GM18520 (cell line): ENCODE results near the gene RELN.

ENCODE experiments used
- ATAC-seq: cut with Tn5 transposase; IDR thresholded peaks from one replicate; pipeline ENCODE4 v1.9.1; 2021; ENCODE audit not compliant: unreplicated experiment

Gene RELN

GRCh38 chr7:103731169-103731568, 258.3 kb downstream of the RELN start:
- no peak for ATAC-seq

GRCh38 chr7:103729026-103729425, 260.4 kb downstream of the RELN start:
- ATAC-seq: no peak

- ATAC-seq: no peak
Observed at GRCh38 chr7:103727982-103728610, 261.4 kb downstream of the RELN start.

- no peak for ATAC-seq
Observed at GRCh38 chr7:103719070-103719469, 270.4 kb downstream of the RELN start.

GRCh38 chr7:103718482-103719061, 270.9 kb downstream of the RELN start:
- no peak for ATAC-seq

- ATAC-seq: no peak
Observed at GRCh38 chr7:103717574-103717973, 271.9 kb downstream of the RELN start.

- ATAC-seq: no peak
Observed at GRCh38 chr7:103715376-103716120, 273.9 kb downstream of the RELN start.

GRCh38 chr7:103714376-103714927, 275.0 kb downstream of the RELN start:
- no peak for ATAC-seq

- ATAC-seq: no peak
Observed at GRCh38 chr7:103712991-103713778, 276.3 kb downstream of the RELN start.

GRCh38 chr7:103711413-103711812, 278.0 kb downstream of the RELN start:
- ATAC-seq: no peak

GRCh38 chr7:103710247-103710646, 279.2 kb downstream of the RELN start:
- no peak for ATAC-seq

- no peak for ATAC-seq
Observed at GRCh38 chr7:103706805-103707204, 282.7 kb downstream of the RELN start.

- ATAC-seq: no peak
Observed at GRCh38 chr7:103705542-103705941, 283.9 kb downstream of the RELN start.

GRCh38 chr7:103704701-103705100, 284.8 kb downstream of the RELN start:
- no peak for ATAC-seq

- ATAC-seq: no peak
Observed at GRCh38 chr7:103702982-103703381, 286.5 kb downstream of the RELN start.

GRCh38 chr7:103702454-103702853, 287.0 kb downstream of the RELN start:
- ATAC-seq: no peak

- ATAC-seq: no peak
Observed at GRCh38 chr7:103699032-103699431, 290.4 kb downstream of the RELN start.

- no peak for ATAC-seq
Observed at GRCh38 chr7:103698064-103698463, 291.4 kb downstream of the RELN start.

GRCh38 chr7:103695521-103695920, 293.9 kb downstream of the RELN start:
- no peak for ATAC-seq

GRCh38 chr7:103694304-103694703, 295.2 kb downstream of the RELN start:
- no peak for ATAC-seq

GRCh38 chr7:103691291-103691690, 298.2 kb downstream of the RELN start:
- no peak for ATAC-seq
